Type B pancreatic cell (in vitro differentiated cells): ENCODE measurements around the gene SKA1. TPM values are rescaled to one million over a fixed set of nuclear protein-coding genes. Genes with fewer than 3 reads are reported as not detected.

ENCODE experiments used
- DNase-seq: peaks from one replicate; pipeline ENCODE4 v3.0.0; 2021; ENCODE audit warnings: mixed read lengths; ENCODE audit not compliant: unreplicated experiment; ENCODE audit errors: extremely low spot score
- H3K27ac Mint-ChIP-seq: 2 replicates; pipeline ENCODE4 v1.8.0; 2021; ENCODE audit warnings: mild to moderate bottlenecking, mixed read lengths
- H3K27me3 Mint-ChIP-seq: 2 replicates; pipeline ENCODE4 v1.8.0; 2021; ENCODE audit warnings: mixed read lengths
- H3K36me3 Mint-ChIP-seq: 2 replicates; pipeline ENCODE4 v1.8.0; 2021; ENCODE audit warnings: mixed read lengths
- H3K4me1 Mint-ChIP-seq: one replicate; pipeline ENCODE4 v1.8.0; 2021; ENCODE audit warnings: mixed read lengths; ENCODE audit not compliant: unreplicated experiment
- H3K4me3 Mint-ChIP-seq: 2 replicates; pipeline ENCODE4 v1.8.0; 2021; ENCODE audit warnings: mild to moderate bottlenecking, mixed read lengths
- H3K9me3 Mint-ChIP-seq: 2 replicates; pipeline ENCODE4 v1.8.0; 2021; ENCODE audit warnings: mixed read lengths
- total RNA-seq: library from RNA; stranded (reverse); gene quantifications from 2 replicates; pipeline ENCODE4 v1.2.1, GENCODE V29; 2021; ENCODE audit warnings: low replicate concordance
- TF ChIP-seq, protein P1 (sequence below): fragments of 200-600 bp; sonication (generic); conservative IDR thresholded peaks from 2 replicates; pipeline ENCODE4 v1.5.0; 2021; ENCODE audit warnings: antibody characterized with exemption, mild to moderate bottlenecking

Gene SKA1
- total RNA-seq, 1 donor from 2014 or later = 14.0 TPM

DNA sequence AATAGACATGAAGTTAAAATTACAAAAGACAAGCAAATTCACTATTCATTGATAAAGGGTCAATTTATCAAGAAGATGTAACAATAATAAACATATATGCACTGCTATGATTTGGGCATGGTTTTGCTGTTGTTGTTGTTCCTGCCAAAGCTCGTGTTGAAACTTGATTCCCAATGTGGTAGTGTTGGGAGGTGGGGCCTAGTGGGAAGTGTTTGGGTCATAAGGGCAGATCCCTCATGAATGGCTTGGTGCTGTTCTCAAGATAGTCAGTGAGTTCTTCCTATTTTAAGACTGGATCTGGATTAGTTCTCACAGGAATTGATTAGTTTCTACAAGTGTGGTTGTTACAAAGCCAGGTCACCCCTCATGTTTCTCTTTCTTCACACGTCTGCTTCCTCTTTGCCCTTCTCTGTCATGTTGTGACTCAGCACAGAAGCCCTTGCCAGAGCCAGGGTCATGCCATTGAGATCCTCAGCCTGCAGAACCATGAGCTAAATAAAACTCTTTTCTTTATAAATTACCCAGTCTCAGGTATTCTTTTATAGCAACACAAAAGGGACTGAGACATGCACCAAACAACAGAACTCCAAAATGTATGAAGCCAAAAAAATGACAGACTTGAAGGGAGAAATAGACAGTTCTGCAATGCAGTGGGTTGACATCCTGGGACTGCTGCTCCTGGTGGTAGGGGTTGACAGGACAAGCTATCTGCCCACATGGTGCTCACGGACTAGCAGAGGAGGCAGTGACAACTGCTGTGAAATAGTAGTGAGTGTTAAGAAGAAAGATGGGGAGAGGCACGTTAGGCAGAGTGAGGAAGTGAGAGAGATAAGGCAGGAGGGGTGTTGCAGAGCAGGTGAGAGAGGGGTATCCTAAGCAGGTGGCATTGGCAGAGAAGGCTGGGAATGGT, 18.6 kb upstream of the SKA1 start:
- Mint-ChIP-seq H3K4me1 (no peaks in the 10 kb centered on the region), H3K36me3 (no peaks in the 10 kb centered on the region), H3K4me3 (no peak overlapping the region), H3K9me3 (no peaks in the 10 kb centered on the region), H3K27me3 (peaks cover 8% of the 10 kb centered on the region), H3K27ac (no peak overlapping the region)
- DNase-seq = no peak
- TF ChIP-seq, protein P1, sequence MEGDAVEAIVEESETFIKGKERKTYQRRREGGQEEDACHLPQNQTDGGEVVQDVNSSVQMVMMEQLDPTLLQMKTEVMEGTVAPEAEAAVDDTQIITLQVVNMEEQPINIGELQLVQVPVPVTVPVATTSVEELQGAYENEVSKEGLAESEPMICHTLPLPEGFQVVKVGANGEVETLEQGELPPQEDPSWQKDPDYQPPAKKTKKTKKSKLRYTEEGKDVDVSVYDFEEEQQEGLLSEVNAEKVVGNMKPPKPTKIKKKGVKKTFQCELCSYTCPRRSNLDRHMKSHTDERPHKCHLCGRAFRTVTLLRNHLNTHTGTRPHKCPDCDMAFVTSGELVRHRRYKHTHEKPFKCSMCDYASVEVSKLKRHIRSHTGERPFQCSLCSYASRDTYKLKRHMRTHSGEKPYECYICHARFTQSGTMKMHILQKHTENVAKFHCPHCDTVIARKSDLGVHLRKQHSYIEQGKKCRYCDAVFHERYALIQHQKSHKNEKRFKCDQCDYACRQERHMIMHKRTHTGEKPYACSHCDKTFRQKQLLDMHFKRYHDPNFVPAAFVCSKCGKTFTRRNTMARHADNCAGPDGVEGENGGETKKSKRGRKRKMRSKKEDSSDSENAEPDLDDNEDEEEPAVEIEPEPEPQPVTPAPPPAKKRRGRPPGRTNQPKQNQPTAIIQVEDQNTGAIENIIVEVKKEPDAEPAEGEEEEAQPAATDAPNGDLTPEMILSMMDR = no peak

DNA sequence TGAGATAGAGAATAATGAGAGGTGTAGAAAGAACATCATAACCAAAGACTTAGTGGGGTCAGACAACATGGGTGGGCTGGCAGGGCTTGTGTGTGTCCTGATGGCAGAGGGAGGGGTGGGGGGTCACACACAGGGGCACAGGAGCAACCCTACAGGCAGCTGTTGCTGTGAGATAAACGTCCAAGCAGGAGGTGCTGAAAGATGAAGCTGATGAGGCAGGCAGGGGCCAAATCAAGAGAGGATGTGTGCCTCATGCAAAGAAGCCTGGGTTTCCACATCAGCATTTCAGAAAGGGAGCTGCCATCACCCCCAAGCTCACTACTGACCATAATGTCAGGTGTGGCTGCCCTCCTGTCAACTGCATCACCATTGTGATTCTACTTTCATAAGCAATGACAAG, 16.0 kb upstream of the SKA1 start:
- Mint-ChIP-seq H3K4me3 (no peak overlapping the region), H3K36me3 (no peaks in the 10 kb centered on the region), H3K27ac (no peak overlapping the region), H3K27me3 (peaks cover 4% of the 10 kb centered on the region), H3K9me3 (no peaks in the 10 kb centered on the region), H3K4me1 (no peaks in the 10 kb centered on the region)
- TF ChIP-seq, protein P1 = no peak
- no peak for DNase-seq

DNA sequence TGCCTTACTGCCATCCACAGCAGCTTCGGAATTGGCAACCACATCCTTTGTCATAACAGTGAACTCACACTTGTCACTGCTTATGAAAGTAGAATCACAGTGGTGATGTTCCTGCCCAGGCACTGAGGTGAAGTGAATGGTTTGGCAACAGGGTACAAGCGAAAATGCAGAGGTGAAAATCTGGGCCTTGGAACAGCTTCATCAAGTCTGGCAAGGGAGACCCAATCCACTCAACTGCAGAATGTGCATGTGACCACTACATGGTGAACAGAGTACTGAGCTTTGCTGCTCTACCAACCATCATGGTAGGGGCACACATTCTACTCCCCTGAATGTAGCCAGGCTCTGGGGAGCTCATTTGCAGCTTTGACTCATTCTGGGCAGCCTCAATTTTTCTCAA, 15.0 kb upstream of the SKA1 start:
- Mint-ChIP-seq H3K27me3 (peaks cover 8% of the 10 kb centered on the region), H3K36me3 (no peaks in the 10 kb centered on the region), H3K27ac (no peak overlapping the region), H3K9me3 (no peaks in the 10 kb centered on the region), H3K4me3 (no peak overlapping the region), H3K4me1 (no peaks in the 10 kb centered on the region)
- TF ChIP-seq, protein P1 = no peak
- DNase-seq = no peak

DNA sequence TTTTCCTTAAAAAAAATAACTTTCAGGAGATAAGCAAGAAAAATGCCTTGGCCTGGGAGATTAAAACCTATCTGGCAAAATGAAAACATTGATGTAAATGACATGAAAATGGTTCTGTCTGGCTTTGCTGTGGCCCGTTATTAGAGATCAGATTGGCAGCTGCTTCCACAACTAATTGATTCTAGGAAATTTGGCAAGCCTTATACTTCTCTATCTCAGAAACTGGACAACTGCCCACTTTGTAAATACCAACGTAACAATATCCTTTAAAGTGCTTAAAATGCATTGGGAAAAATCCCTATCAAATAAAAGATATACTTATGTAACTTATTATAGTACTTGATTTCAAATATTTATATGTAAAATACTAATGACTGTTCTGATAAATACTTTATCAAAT, 14.2 kb upstream of the SKA1 start:
- Mint-ChIP-seq H3K4me3 (no peak overlapping the region), H3K4me1 (no peaks in the 10 kb centered on the region), H3K9me3 (no peaks in the 10 kb centered on the region), H3K27ac (no peak overlapping the region), H3K36me3 (no peaks in the 10 kb centered on the region), H3K27me3 (peaks cover 8% of the 10 kb centered on the region)
- DNase-seq = no peak
- TF ChIP-seq, protein P1 = no peak

DNA sequence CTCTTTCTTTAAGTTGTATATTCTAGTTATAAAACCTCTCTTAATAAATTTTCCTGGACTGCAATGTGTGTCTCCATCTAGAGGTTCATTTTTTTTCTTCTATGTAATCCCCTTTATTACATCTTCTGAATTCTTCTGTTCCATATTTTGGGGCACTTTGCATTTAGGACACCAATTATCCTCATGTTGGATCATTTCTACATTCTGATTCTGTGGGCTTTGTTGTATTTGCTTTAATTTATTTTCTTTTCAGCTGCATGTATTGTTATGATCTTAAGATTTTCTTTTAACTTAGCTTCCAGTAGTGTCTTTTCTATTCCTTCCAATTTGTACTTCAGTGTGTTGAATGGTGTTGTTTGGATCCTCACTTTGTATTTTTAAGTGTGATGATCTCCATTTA, 5.2 kb upstream of the SKA1 start:
- Mint-ChIP-seq H3K9me3 (peaks cover 6% of the 10 kb centered on the region), H3K36me3 (no peaks in the 10 kb centered on the region), H3K4me1 (no peaks in the 10 kb centered on the region), H3K27me3 (no peaks in the 10 kb centered on the region), H3K4me3 (no peak overlapping the region), H3K27ac (no peak overlapping the region)
- TF ChIP-seq, protein P1 = no peak
- no peak for DNase-seq
